Measurements from ENCODE around the gene PROCA1. TPM values are rescaled to one million over a fixed set of nuclear protein-coding genes. Genes with fewer than 3 reads are reported as not detected.
A peak's percentile ranks its signal among the peaks of the same experiment; 100 is the strongest.

Gene PROCA1
- polyA plus RNA-seq, 3 donors = 0.31 to 8.9 (median 0.78) TPM

DNA sequence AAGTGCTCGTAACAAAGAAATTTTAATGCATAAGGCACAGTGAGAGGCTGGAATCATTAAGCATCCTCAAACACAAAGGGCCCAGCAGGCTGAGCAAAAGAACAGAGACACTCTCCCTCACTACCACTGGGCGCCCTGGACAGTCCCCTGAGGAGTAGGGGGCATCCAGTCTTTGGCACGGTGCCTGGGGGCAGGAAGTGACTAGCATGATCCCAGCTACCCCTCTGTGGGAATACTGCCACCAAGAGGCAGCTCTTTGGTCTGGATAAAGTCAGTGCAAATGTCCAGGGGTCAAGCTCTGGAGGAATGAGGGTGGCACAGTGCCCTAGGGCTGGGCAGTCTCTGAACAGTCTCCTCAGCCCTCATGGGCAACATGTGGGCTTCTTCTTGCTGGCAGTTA is 2.6 kb upstream of the PROCA1 start:
- peaks cover 3 to 21% of the 10 kb centered on the region in 2 donors for H3K36me3 ChIP-seq (replicated peaks in 1 of 2; ENCODE audit: control insufficient read depth in 1 of 2, insufficient read depth in 2 of 2, low read length in 2 of 2)
- H3K9ac ChIP-seq (ENCODE audit: insufficient read depth, low read length, poor library complexity, severe bottlenecking) = no peak overlapping the region
- H3K4me3 ChIP-seq (replicated peaks in 1 of 3; ENCODE audit: low read depth in 2 of 3, low read length in 3 of 3) = no peak overlapping the region
- DNase-seq = no peak
- H4K20me1 ChIP-seq (ENCODE audit: insufficient read depth, low read length) = no peaks in the 10 kb centered on the region
- peaks cover 36% of the 10 kb centered on the region for H3K4me1 Mint-ChIP-seq
- H3K9me3 Mint-ChIP-seq = no peaks in the 10 kb centered on the region
- H2AFZ ChIP-seq (ENCODE audit: insufficient read depth, low read depth, low read length, poor library complexity, severe bottlenecking) = no peak overlapping the region
- no peak overlapping the region for H3K27ac ChIP-seq (ENCODE audit: low read depth in 1 of 2, low read length in 2 of 2)
- H3K27me3 ChIP-seq (ENCODE audit: control insufficient read depth in 2 of 2, insufficient read depth in 2 of 2, low read length in 2 of 2) = no peaks in the 10 kb centered on the region
- WGBS (ENCODE audit: insufficient coverage) = 100% methylated on average over 1 of the region's 3 CpGs
- no peaks in the 10 kb centered on the region for H3K9me3 ChIP-seq (replicated peaks in 1 of 2; ENCODE audit: control insufficient read depth in 1 of 2, insufficient read depth in 1 of 2, low read length in 2 of 2)
- TF ChIP-seq, protein P1, sequence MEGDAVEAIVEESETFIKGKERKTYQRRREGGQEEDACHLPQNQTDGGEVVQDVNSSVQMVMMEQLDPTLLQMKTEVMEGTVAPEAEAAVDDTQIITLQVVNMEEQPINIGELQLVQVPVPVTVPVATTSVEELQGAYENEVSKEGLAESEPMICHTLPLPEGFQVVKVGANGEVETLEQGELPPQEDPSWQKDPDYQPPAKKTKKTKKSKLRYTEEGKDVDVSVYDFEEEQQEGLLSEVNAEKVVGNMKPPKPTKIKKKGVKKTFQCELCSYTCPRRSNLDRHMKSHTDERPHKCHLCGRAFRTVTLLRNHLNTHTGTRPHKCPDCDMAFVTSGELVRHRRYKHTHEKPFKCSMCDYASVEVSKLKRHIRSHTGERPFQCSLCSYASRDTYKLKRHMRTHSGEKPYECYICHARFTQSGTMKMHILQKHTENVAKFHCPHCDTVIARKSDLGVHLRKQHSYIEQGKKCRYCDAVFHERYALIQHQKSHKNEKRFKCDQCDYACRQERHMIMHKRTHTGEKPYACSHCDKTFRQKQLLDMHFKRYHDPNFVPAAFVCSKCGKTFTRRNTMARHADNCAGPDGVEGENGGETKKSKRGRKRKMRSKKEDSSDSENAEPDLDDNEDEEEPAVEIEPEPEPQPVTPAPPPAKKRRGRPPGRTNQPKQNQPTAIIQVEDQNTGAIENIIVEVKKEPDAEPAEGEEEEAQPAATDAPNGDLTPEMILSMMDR (IDR thresholded peaks at IDR 0.05) = no peak
- peaks cover 16 to 24% of the 10 kb centered on the region in 2 donors for H3K36me3 Mint-ChIP-seq
- H3K4me1 ChIP-seq (ENCODE audit: control insufficient read depth in 1 of 2, insufficient read depth in 2 of 2, low read length in 2 of 2) = peaks cover 42 to 50% of the 10 kb centered on the region in 2 donors
- H3K4me2 ChIP-seq (replicated peaks; ENCODE audit: extremely low read depth, low read length, poor library complexity, severe bottlenecking) = no peak overlapping the region
- peak overlapping the region in 2 of 7 donors; percentile 16 to 63 for H3K27ac Mint-ChIP-seq
- H3K27me3 Mint-ChIP-seq (ENCODE audit: low read depth in 3 of 3) = peaks cover 1 to 9% (median 2%) of the 10 kb centered on the region in 3 donors
- H3K79me2 ChIP-seq (ENCODE audit: insufficient read depth, low read length) = peaks cover 8% of the 10 kb centered on the region
- intact Hi-C loops (cut with micrococcal nuclease) = loop anchor here in 1 of 2 donors (10.0 kb wide), 1 partner anchor 69 kb away; the partner anchor contains the start of gene BLTP2
- H3K4me3 Mint-ChIP-seq = no peak overlapping the region

DNA sequence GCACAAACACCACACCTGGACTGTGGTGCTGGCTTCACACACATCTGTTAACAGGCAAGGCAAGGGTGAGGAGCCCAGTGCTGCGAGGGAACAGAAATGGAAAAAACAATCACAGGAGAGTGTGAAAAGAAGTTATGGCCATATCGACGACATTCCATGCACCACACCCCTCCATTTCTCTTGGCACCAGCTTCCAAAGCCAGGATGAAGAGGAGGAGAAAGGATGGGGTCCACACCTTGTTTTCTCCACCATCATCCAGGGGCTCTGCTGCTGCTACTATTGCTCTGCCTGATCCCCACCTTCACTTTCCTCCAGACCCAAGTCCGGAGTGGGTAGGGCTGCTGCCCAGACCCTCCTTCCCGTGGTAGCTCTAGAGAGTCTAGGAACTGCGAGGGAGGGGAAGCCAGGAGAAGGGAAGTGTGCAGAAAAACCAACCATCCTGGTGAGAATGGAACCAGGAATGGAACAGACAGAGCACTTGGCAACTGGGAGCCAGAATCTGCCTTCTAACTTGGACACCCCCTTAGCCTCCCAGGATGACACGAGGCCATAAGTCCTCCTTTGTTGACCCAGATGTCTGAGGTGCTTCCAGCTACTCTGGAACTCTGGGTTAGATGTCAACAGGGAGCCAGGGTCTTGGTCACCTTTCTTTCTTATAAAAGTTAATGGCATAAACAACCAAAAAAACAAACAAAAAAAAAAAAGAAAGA is 1.2 kb upstream of the PROCA1 start:
- H3K27ac Mint-ChIP-seq = peak overlapping the region in 4 of 7 donors; percentile 78 to 92 (median 88)
- no peak for DNase-seq
- peak overlapping the region; percentile 98 for H3K4me2 ChIP-seq (replicated peaks; ENCODE audit: extremely low read depth, low read length, poor library complexity, severe bottlenecking)
- H3K27me3 Mint-ChIP-seq (ENCODE audit: low read depth in 3 of 3) = peaks cover under 1 to 4% (median 1%) of the 10 kb centered on the region in 3 donors
- intact Hi-C loops (cut with micrococcal nuclease) = loop anchor here in 1 of 2 donors (10.0 kb wide), 1 partner anchor 68 kb away; the partner anchor contains the start of gene BLTP2
- no peaks in the 10 kb centered on the region for H3K27me3 ChIP-seq (ENCODE audit: control insufficient read depth in 2 of 2, insufficient read depth in 2 of 2, low read length in 2 of 2)
- H3K4me3 ChIP-seq (replicated peaks in 1 of 3; ENCODE audit: low read depth in 2 of 3, low read length in 3 of 3) = peak overlapping the region in 2 of 3 experiments; percentile 63 to 92
- TF ChIP-seq, protein P1 (IDR thresholded peaks at IDR 0.05) = no peak
- no peak overlapping the region for H3K9ac ChIP-seq (ENCODE audit: insufficient read depth, low read length, poor library complexity, severe bottlenecking)
- peak overlapping the region; percentile 90 for H2AFZ ChIP-seq (ENCODE audit: insufficient read depth, low read depth, low read length, poor library complexity, severe bottlenecking)
- peak overlapping the region; percentile 88 to 93 for H3K4me3 Mint-ChIP-seq
- peak overlapping the region; percentile 75 to 85 for H3K27ac ChIP-seq (ENCODE audit: low read depth in 1 of 2, low read length in 2 of 2)
- H3K36me3 Mint-ChIP-seq = peaks cover 16 to 28% of the 10 kb centered on the region in 2 donors
- H3K9me3 ChIP-seq (replicated peaks in 1 of 2; ENCODE audit: control insufficient read depth in 1 of 2, insufficient read depth in 1 of 2, low read length in 2 of 2) = no peaks in the 10 kb centered on the region
- no peaks in the 10 kb centered on the region for H3K9me3 Mint-ChIP-seq
- H3K4me1 ChIP-seq (ENCODE audit: control insufficient read depth in 1 of 2, insufficient read depth in 2 of 2, low read length in 2 of 2) = peaks cover 27 to 35% of the 10 kb centered on the region in 2 donors
- H3K4me1 Mint-ChIP-seq = peaks cover 24% of the 10 kb centered on the region
- H3K79me2 ChIP-seq (ENCODE audit: insufficient read depth, low read length) = peaks cover 8% of the 10 kb centered on the region
- no peaks in the 10 kb centered on the region for H4K20me1 ChIP-seq (ENCODE audit: insufficient read depth, low read length)
- no CpG with 5 or more reads among the region's 7 CpGs for WGBS (ENCODE audit: insufficient coverage)
- peaks cover 3 to 21% of the 10 kb centered on the region in 2 donors for H3K36me3 ChIP-seq (replicated peaks in 1 of 2; ENCODE audit: control insufficient read depth in 1 of 2, insufficient read depth in 2 of 2, low read length in 2 of 2)

Data from CD14-positive monocyte (primary cell).